GM23338 (cell line): Measurements from ENCODE around the gene GPR152. TPM values are rescaled to one million over a fixed set of nuclear protein-coding genes. Genes with fewer than 3 reads are reported as not detected.
A peak's percentile ranks its signal among the peaks of the same experiment; 100 is the strongest.

Experiments used
- ATAC-seq: fragments of 200-7000 bp; cut with Tn5 transposase; 3 replicates; pipeline ENCODE4 v1.9.1; 2020
- DNase-seq: peaks from one replicate; pipeline ENCODE4 v3.0.0-alpha.2; 2015; ENCODE audit warnings: low spot score
- H2AFZ ChIP-seq: fragments of 200-600 bp; sonication (generic); 2 replicates; pipeline ENCODE4 v1.8.0; 2016; ENCODE audit warnings: antibody characterized with exemption, mild to moderate bottlenecking, moderate library complexity
- H3F3A ChIP-seq: fragments of 200-600 bp; sonication (generic); replicated peaks from 2 replicates; pipeline ENCODE4 v1.8.0; 2017; ENCODE audit warnings: antibody characterized with exemption, mixed run types, low read depth
- H3K27ac ChIP-seq: fragments of 200-600 bp; sonication (generic); 2 replicates; pipeline ENCODE4 v1.6.1; 2016; ENCODE audit warnings: low read depth
- H3K27me3 ChIP-seq: fragments of 200-600 bp; sonication (generic); 2 replicates; pipeline ENCODE4 v1.8.0; 2016; ENCODE audit warnings: mild to moderate bottlenecking, mixed run types, moderate library complexity; ENCODE audit not compliant: insufficient read depth
- H3K36me3 ChIP-seq: fragments of 200-600 bp; sonication (generic); 2 replicates; pipeline ENCODE4 v1.8.0; 2016; ENCODE audit warnings: mild to moderate bottlenecking; ENCODE audit not compliant: insufficient read depth
- H3K4me1 ChIP-seq: fragments of 200-600 bp; sonication (generic); 2 replicates; pipeline ENCODE4 v1.8.0; 2016; ENCODE audit warnings: mild to moderate bottlenecking, moderate library complexity; ENCODE audit not compliant: insufficient read depth
- H3K4me2 ChIP-seq: fragments of 200-600 bp; sonication (generic); 2 replicates; pipeline ENCODE4 v1.7.1; 2017; ENCODE audit warnings: mixed run types
- H3K4me3 ChIP-seq: fragments of 200-600 bp; sonication (generic); 2 replicates; pipeline ENCODE4 v1.6.1; 2016; ENCODE audit warnings: mixed run types
- H3K79me2 ChIP-seq: fragments of 200-600 bp; sonication (generic); replicated peaks from 2 replicates; pipeline ENCODE4 v1.8.0; 2017; ENCODE audit warnings: mild to moderate bottlenecking; ENCODE audit not compliant: insufficient read depth
- H3K9me2 ChIP-seq: fragments of 200-600 bp; sonication (generic); 2 replicates; pipeline ENCODE4 v1.8.0; 2017; ENCODE audit not compliant: insufficient read depth
- H4K20me1 ChIP-seq: fragments of 200-600 bp; sonication (generic); replicated peaks from 2 replicates; pipeline ENCODE4 v1.8.0; 2017; ENCODE audit warnings: mild to moderate bottlenecking; ENCODE audit not compliant: insufficient read depth
- H3K27ac Mint-ChIP-seq: 2 replicates; pipeline ENCODE4 v1.8.0; 2020; ENCODE audit warnings: inconsistent platforms, mild to moderate bottlenecking, moderate library complexity, mixed read lengths
- H3K27me3 Mint-ChIP-seq: 3 replicates; pipeline ENCODE4 v1.8.0; 2022; ENCODE audit warnings: low read depth, mild to moderate bottlenecking, moderate library complexity, mixed read lengths, inconsistent platforms; ENCODE audit not compliant: insufficient read depth, poor library complexity
- H3K36me3 Mint-ChIP-seq: 3 replicates; pipeline ENCODE4 v1.8.0; 2021; ENCODE audit warnings: low read depth, mild to moderate bottlenecking, inconsistent platforms, moderate library complexity, mixed read lengths
- H3K4me1 Mint-ChIP-seq: 3 replicates; pipeline ENCODE4 v1.8.0; 2020; ENCODE audit warnings: mild to moderate bottlenecking, inconsistent platforms, mixed read lengths
- H3K4me3 Mint-ChIP-seq: 3 replicates; pipeline ENCODE4 v1.8.0; 2021; ENCODE audit warnings: moderate library complexity, mild to moderate bottlenecking, inconsistent platforms, mixed read lengths
- H3K9me3 Mint-ChIP-seq: 3 replicates; pipeline ENCODE4 v1.8.0; 2020; ENCODE audit warnings: moderate library complexity, mild to moderate bottlenecking, inconsistent platforms, mixed read lengths
- CREB1 ChIP-seq: fragments of 250-450 bp; sonication (Bioruptor Pico); IDR thresholded peaks from 2 replicates; pipeline ENCODE4 v1.5.0; 2020; ENCODE audit warnings: low read depth, mild to moderate bottlenecking, moderate library complexity
- EZH2 ChIP-seq: fragments of 200-600 bp; sonication (generic); IDR thresholded peaks from one replicate; pipeline ENCODE4 v1.8.0; 2017; ENCODE audit warnings: antibody characterized with exemption, mild to moderate bottlenecking, low read depth; ENCODE audit not compliant: unreplicated experiment
- EZH2phosphoT487 ChIP-seq: fragments of 200-600 bp; sonication (generic); IDR thresholded peaks from one replicate; pipeline ENCODE4 v1.8.1; 2018; ENCODE audit warnings: antibody characterized with exemption; ENCODE audit not compliant: unreplicated experiment
- NANOG ChIP-seq: IDR thresholded peaks from 2 replicates; pipeline ENCODE4 v1.6.1; 2016; ENCODE audit warnings: antibody characterized with exemption, borderline replicate concordance
- REST ChIP-seq: IDR thresholded peaks from one replicate; pipeline ENCODE4 v1.6.1; 2018; ENCODE audit warnings: antibody characterized with exemption; ENCODE audit not compliant: unreplicated experiment
- STAT1 ChIP-seq: IDR thresholded peaks from one replicate; pipeline ENCODE4 v1.6.1; 2016; ENCODE audit warnings: antibody characterized with exemption; ENCODE audit not compliant: unreplicated experiment
- ZNF462 ChIP-seq: fragments of 250-450 bp; sonication (Bioruptor Pico); IDR thresholded peaks from 2 replicates; pipeline ENCODE4 v1.5.0; 2020; ENCODE audit warnings: mild to moderate bottlenecking, moderate library complexity
- polyA plus RNA-seq: library from polyadenylated mRNA; unstranded; fragments of >200 nt; fragmentation: Nextera tagmentation; extraction: Ambion mirVana; gene quantifications from 2 replicates; pipeline ENCODE4 v1.2.1, GENCODE V29; 2016
- total RNA-seq: library from RNA; depleted of rRNA; stranded (reverse); fragments of >200 nt; shearing (Covaris generic); gene quantifications from 2 replicates; pipeline ENCODE4 v1.2.3, GENCODE V29; 2014

Gene GPR152
- total and polyA plus RNA-seq, 2 experiments from 2014 or later, result not detected

GRCh38 chr11:67422891-67423290, 29.6 kb downstream of the GPR152 start:
- no peaks in the 10 kb centered on the region; the same call in 2 of the 3 replicates for H3K9me3 Mint-ChIP-seq
- no peak for ATAC-seq
- peaks cover 9% of the 10 kb centered on the region; the same call in 2 of the 3 replicates for H3K4me1 Mint-ChIP-seq
- H3K4me1 ChIP-seq, result 0 out of 2 replicates have a peak, but pooled peaks cover 6% of the 10 kb centered on the region
- 0 out of 2 replicates have a peak, but pooled peaks cover 5% of the 10 kb centered on the region for H3K27me3 ChIP-seq
- H3K4me3 Mint-ChIP-seq, result peak overlapping the region; percentile 4; the same call in 1 of the 3 replicates
- no peak overlapping the region for H3K27ac ChIP-seq
- peak; percentile 38 for DNase-seq
- no peaks in the 10 kb centered on the region for H3K9me2 ChIP-seq
- H2AFZ ChIP-seq, result no peak overlapping the region
- peaks cover 26% of the 10 kb centered on the region for H3K27me3 Mint-ChIP-seq
- TF ChIP-seq EZH2phosphoT487 (no peak), CREB1 (no peak), ZNF462 (no peak), NANOG (no peak), STAT1 (no peak), EZH2 (no peak), REST (no peak)
- no peaks in the 10 kb centered on the region for H3K36me3 ChIP-seq
- no peaks in the 10 kb centered on the region for H4K20me1 ChIP-seq
- H3K79me2 ChIP-seq, result no peaks in the 10 kb centered on the region
- peaks cover 8% of the 10 kb centered on the region; the same call in 1 of the 2 replicates for H3F3A ChIP-seq
- H3K4me2 ChIP-seq, result no peak overlapping the region
- no peak overlapping the region for H3K27ac Mint-ChIP-seq
- no peaks in the 10 kb centered on the region for H3K36me3 Mint-ChIP-seq
- H3K4me3 ChIP-seq, result no peak overlapping the region
